GM19238 (cell line): ENCODE data around the gene DNAH1.
"Not testable (repeated sequence)": the region's sequence is repeated elsewhere in the genome, so short reads cannot be mapped to it uniquely, and the experiment has no call there.

Source experiments
- DNase-seq: peaks from one replicate; pipeline ENCODE4 v3.0.0; 2011; ENCODE audit warnings: low spot score; ENCODE audit not compliant: insufficient read length

The DNAH1 gene

GRCh38 chr3:52331906-52332305 lies 15.8 kb downstream of the DNAH1 start:
- no peak for DNase-seq

GRCh38 chr3:52333869-52334557 lies 17.9 kb downstream of the DNAH1 start:
- no peak for DNase-seq

DNA sequence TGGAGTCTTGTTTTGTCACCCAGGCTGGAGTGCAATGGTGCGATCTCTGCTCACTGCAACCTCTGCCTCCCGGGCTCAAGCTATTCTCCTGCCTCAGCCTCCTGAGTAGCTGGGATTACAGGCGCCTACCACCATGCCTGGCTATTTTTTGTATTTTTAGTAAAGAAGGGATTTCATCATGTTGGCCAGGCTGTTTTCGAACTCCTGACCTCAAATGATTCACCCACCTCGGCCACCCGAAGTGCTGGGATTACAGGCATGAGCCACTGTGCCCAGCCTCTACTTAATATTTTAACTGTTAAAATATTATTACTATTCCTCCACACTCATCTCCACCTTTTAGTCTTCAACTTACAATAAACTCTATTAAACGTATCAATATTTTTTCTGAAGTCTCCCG lies 22.0 kb downstream of the DNAH1 start:
- not testable (repeated sequence) for DNase-seq

DNA sequence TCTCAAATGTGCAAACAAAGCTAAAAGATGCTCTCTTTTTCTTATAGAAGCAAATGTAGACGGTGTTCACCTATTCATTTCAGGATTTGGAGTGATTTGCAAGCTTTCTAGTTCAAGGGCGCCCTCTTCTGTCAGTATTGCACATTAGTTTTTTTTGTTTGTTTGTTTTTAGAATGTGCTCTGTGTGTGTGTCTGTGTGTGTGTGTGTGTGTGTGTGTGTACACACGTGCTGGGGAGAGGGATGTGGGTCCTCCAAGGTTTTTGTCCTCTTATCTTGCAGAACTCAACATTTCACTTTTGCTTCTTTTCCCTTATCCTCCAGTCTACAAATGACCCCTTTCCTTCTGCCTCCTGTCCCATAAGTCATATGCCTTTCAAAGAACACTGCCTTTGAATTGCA lies 23.5 kb downstream of the DNAH1 start:
- peak; percentile 35 for DNase-seq

DNA sequence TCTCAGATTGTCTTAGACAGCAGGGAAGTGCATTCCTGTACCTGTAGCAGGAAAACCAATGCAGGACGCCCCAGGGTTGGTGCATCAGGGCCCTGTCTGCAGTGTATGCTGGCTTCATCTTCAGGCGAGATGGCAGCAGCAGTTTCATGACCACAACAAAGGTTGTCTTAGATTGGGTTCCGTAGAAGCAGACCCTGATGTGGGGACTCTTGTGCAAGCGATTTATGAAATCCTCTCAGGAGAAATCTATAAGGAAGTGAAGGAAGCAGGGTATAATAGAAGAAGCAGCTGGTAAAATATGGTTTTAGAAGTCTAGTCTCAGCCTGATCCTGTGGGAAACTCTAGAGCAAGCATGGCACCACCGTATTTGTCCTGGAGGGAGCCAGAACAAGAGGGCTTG lies 25.0 kb downstream of the DNAH1 start:
- no peak for DNase-seq

DNA sequence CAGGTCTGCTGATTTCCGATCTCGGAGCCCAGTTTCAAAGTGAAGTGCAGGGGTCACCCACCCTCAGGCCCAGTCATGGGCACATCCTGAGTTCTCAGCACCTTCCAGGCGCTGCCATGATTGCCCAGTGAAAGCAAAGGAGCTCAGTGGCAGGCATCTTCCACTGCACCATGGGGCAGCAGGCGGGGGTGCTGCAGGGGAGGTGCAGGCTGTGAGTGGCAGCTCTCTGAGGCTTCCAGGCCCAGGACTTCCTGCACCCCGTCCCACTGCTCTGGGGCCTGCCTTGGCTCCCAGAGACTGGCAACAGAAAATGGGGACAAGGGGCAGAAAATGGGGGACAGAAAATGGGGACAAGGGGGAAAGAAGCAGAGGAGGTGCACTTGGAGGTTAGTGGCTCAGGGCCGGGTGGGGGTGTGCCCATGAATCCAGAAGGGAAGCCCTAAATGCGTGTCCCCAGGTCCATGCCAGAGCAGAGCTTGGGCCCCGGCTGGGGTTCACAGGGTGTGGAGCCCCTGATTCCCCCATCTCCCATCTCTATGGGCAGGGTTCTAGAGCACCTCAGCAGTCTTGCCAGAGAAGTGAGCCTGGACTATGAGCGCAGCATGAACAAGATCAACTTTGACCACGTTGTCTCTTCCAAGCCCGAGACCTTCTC lies 28.0 kb downstream of the DNAH1 start:
- DNase-seq, result no peak

DNA sequence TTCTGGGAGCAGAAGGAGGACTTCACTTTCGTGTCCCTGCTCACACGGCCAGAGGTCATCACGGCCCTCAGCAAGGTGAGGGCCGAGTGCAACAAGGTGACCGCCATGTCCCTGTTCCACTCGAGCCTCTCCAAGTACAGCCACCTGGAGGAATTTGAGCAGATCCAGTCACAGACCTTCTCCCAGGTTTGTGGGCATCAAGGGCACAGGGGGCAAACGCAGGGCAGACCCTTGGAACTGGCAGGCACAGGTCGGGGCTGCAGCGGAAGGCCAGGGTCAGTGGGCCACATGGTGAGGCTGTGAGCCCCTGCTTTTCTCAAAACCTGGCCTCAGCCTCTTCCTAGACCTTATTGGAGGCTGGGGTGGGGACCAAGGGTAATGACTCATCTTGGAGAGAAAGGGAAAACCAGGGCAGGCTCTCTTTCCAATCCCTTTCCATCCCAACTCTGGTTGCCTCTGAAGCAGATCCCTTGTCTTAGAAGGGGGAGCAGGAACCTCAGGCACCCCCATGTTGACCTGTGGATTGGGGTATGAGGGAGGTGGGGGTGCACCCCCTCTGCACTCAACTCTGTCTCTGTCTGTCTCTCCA lies 29.5 kb downstream of the DNAH1 start:
- DNase-seq, result no peak

GRCh38 chr3:52346623-52347530 lies 30.8 kb downstream of the DNAH1 start:
- DNase-seq, result no peak

DNA sequence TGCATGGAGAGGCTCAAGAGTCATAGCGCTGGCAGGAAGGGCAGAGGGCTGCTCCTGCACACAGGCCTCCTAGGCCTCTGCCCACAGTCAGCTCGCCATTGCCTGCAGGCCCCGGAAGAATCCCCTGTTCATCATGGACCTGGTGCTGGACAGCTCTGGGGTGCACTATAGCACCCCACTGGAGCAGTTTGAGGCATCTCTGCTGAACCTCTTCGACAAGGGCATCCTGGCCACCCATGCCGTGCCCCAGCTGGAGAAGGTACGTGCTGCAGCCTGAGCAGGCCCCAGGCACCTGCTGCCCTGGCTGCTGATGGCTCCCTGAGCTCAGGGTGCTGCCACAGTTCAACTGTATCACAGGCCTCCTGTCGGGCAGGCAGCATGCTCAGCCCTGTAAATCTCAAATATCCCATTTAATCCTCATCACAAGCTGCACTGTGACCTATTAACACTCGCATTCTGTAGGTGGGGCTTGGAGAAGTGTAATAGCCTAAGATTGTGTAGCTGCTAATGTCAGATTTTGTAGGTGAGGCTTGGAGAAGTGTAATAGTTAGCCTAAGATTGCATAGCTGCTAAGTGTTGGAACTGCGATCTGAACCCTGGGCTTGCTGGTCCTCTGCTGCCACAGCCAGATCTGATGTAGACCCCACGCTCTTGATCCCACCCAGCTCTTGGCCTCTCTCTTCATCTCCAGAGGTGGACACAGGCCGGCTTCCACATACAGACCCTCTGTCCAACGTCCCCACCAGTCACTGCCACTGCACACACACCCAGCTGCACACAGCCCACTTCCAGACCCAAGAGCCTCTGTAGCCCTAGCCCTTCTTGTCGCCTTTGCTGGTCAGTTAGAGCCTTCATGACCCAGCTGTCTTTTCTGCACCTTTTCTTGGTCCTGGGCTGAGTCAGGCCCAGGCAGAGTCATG lies 31.9 kb downstream of the DNAH1 start:
- DNase-seq, result no peak

- DNase-seq, result no peak
These were observed 33.0 kb downstream of the DNAH1 start for GRCh38 chr3:52349131-52349530.

DNA sequence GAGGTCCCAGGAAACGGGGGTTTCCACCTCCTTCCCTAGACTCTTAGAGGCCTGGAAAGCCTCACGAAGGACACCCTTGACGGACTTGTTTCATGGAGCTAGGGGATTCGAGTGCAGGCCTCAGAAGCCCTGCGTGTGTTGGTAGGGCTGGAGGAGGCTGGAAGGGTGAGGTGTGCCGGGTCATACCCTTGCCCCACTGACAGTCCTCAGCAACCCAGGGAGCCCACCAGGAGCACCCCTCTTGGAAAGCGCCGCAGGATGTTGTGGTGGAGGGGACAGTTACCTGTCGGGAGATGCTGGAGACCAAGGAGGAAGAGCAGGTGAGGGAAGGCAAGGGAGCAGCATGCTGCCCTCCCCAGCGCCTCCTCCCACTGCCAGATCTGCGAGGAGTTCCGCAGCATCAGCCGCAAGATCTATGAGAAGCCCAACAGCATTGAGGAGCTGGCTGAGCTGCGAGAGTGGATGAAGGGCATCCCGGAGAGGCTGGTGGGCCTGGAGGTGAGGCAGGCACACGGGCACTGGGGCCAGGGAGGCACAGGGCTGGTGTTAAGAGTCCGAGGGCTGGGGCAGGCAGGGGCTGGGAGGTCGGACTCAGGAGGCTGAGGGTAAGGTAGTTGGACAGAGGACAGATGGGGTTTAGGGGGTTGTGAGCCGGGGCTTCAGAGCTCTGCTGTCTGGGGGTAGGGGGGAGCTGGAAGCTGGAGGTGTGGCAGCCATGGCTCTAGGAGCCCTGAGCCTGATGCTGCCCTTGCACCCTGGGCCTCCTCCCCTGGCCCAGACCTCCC lies 33.7 kb downstream of the DNAH1 start:
- DNase-seq, result no peak

DNA sequence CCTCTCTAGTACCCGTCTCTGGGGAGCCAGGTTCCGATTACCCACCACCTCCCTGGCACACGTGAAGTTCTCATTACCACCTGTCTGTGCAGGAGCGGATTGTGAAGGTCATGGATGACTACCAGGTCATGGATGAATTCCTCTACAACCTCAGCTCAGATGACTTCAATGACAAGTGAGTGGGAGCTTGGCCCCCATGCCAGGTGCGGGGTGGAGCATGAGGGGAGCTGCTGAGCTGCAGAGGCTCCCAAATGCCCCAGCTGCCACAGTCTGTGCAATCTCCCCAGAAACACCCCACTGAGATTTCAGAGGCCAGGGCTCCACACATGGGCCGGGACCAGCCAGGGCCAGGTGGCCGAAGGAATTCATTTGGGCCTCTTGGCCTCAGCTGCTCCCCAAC lies 34.3 kb downstream of the DNAH1 start:
- no peak for DNase-seq

GRCh38 chr3:52350981-52351761 lies 35.1 kb downstream of the DNAH1 start:
- no peak for DNase-seq

- DNase-seq, result no peak
These were observed 35.7 kb downstream of the DNAH1 start for GRCh38 chr3:52351762-52352368.

DNA sequence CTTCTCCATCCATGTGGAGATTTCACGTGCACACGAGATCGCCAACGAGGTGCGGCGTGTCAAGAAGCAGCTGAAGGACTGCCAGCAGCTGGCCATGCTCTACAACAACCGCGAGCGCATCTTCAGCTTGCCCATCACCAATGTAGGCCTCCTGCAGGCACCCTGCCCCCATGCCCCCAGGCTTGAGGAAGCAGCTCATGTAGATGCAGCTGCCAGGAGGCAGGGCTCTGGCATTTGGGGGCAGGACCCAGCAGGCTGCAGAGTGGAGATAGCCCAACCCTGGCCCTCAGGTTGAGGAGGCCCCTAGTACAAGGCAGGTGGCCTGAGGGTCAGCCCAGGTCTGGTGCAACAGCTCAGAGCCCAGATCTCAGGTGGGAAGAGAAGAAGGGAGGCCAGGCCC lies 36.4 kb downstream of the DNAH1 start:
- no peak for DNase-seq

DNA sequence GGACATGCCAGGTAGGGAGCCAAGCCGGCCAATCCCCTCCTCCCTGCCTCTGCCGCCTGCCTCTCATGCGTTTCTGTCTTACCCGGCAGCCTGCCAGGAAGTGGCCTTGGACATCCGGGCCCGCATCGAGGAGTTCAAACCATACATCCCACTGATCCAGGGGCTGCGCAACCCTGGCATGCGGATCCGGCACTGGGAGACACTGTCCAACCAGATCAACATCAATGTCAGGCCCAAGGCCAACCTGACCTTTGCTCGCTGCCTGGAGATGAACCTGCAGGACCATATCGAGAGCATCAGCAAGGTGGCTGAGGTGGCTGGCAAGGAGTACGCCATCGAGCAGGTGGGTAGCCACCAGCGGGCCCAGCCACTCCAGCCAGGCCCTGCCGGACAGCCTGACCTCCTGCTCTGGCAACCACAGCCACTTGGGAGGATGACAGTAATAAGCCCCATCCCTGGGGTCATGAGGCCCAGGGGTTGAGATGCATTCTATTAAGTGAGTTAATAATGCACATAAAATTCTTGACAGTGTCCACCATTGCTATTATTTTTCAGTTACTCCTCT lies 37.3 kb downstream of the DNAH1 start:
- no peak for DNase-seq

DNA sequence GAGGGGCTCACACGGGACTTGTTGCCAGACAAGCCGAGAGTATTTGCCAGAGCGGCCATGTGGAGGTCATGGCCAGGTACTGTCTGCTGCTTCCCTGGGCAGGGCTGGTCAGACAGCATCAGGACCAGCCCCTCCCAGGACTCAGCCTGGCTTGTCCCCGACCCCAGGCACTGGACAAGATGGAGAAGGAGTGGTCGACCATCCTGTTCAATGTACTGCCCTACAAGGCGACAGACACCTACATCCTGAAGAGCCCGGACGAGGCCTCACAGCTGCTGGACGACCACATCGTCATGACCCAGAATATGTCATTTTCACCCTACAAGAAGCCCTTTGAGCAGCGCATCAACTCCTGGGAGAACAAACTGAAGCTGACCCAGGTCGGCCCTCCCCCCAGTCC lies 38.6 kb downstream of the DNAH1 start:
- no peak for DNase-seq

- DNase-seq, result no peak
These were observed 39.4 kb downstream of the DNAH1 start for GRCh38 chr3:52355526-52355925.
